Measurements from ENCODE around the gene ATP6V1B1.

- no peak for TF ChIP-seq POLR2AphosphoS2 (IDR thresholded peaks at IDR 0.05; ENCODE audit: low read depth, low read length)
- no peak for TF ChIP-seq BHLHE40 (IDR thresholded peaks at IDR 0.05; ENCODE audit: borderline replicate concordance in 1 of 2, low read depth in 2 of 2, low read length in 1 of 2)
- no peak for TF ChIP-seq CHD2 (IDR thresholded peaks at IDR 0.05; ENCODE audit: borderline replicate concordance, low read depth, low read length)
These were observed 13.2 kb upstream of the ATP6V1B1 start for GRCh38 chr2:70922235-70923234.

All from GM12878 (cell line).